HepG2 (cell line): ENCODE data around the gene LHX5.

ENCODE experiments used
- CEBPG ChIP-seq: IDR thresholded peaks from 2 replicates; pipeline ENCODE4 v1.6.1; 2016
- MXI1 ChIP-seq: IDR thresholded peaks from 3 replicates; pipeline ENCODE4 v1.6.1; 2012; ENCODE audit warnings: low read depth, low read length, inconsistent platforms, borderline replicate concordance
- ZNF773 ChIP-seq: sonication (generic); formaldehyde crosslinking; IDR thresholded peaks from 2 replicates; pipeline ENCODE4 v1.4.0; 2020; ENCODE audit warnings: missing genetic modification reagents, borderline replicate concordance
- TF ChIP-seq, protein P1 (sequence below): sonication (generic); formaldehyde crosslinking; IDR thresholded peaks from 2 replicates; pipeline ENCODE4 v1.5.0; 2020; ENCODE audit warnings: missing genetic modification reagents

DNA sequence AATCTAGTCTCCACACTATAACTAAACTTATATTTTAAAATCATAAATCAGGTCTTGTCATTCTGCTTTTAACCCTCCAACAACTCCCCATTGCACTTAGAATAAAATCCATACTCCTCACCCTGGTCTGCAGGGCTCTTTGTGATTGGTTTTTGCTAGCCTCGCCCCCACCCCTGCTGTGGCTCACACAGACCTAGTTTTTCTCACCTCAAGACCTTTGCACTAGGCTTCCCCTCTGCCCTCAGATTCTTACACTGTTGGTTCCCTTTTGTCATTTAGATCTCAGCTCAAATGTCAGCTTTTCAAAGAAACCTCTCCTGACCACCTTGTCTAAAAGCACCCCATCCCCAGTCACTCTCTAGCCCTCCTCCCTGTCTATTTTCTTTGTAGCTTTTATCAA, 10.7 kb upstream of the LHX5 start:
- TF ChIP-seq, protein P1, sequence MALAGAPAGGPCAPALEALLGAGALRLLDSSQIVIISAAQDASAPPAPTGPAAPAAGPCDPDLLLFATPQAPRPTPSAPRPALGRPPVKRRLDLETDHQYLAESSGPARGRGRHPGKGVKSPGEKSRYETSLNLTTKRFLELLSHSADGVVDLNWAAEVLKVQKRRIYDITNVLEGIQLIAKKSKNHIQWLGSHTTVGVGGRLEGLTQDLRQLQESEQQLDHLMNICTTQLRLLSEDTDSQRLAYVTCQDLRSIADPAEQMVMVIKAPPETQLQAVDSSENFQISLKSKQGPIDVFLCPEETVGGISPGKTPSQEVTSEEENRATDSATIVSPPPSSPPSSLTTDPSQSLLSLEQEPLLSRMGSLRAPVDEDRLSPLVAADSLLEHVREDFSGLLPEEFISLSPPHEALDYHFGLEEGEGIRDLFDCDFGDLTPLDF: no peak
- TF ChIP-seq CEBPG (CRISPR knock-in tag): no peak
- TF ChIP-seq ZNF773 (CRISPR knock-in tag): no peak
- TF ChIP-seq MXI1: no peak
